ENCODE measurements around the gene ADCY6.

GRCh38 chr12:48787791-48788523 lies 932 bp downstream of the ADCY6 start:
- no peak for TF ChIP-seq POLR2A (IDR thresholded peaks at IDR 0.05)
- TF ChIP-seq, protein P1, sequence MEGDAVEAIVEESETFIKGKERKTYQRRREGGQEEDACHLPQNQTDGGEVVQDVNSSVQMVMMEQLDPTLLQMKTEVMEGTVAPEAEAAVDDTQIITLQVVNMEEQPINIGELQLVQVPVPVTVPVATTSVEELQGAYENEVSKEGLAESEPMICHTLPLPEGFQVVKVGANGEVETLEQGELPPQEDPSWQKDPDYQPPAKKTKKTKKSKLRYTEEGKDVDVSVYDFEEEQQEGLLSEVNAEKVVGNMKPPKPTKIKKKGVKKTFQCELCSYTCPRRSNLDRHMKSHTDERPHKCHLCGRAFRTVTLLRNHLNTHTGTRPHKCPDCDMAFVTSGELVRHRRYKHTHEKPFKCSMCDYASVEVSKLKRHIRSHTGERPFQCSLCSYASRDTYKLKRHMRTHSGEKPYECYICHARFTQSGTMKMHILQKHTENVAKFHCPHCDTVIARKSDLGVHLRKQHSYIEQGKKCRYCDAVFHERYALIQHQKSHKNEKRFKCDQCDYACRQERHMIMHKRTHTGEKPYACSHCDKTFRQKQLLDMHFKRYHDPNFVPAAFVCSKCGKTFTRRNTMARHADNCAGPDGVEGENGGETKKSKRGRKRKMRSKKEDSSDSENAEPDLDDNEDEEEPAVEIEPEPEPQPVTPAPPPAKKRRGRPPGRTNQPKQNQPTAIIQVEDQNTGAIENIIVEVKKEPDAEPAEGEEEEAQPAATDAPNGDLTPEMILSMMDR (IDR thresholded peaks at IDR 0.05), result no peak

Data from heart left ventricle (tissue), 13 donors.